Activated T-helper 1 cell treated with anti-CD3 and anti-CD28 coated beads, Interleukin-2, amount 50 U/mL, for 16 hours (primary cell): ENCODE results near the gene SCG3.

Experiments used
- DNase-seq, 2 donors: peaks; one replicate each; pipeline ENCODE4 v3.0.0-alpha.2; 2020; ENCODE audit warnings: low read depth in 1 of 2, low spot score in 1 of 2

SCG3 gene

GRCh38 chr15:51677452-51677851, 3.9 kb upstream of the SCG3 start:
- DNase-seq = no peak

DNA sequence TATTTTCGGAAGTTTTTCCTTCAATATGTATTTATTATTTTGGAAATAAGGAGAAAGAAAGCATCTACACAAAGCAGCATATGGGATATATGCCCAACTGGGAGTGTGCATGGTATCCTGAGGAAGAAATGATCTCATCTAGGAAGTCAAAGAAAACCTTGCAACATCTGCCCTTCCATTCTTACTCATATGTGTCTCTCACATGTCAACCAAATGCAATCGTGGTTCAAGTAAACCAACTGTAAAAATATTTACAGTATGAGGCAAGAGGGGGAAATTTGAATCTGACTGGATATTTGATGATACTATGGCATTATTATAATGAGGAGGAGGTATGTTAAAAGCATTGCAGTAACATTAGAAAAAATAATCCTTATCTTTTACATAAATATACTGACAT, 3.2 kb upstream of the SCG3 start:
- DNase-seq = no peak

- DNase-seq = no peak
Observed at GRCh38 chr15:51680321-51680720, 982 bp upstream of the SCG3 start.

DNA sequence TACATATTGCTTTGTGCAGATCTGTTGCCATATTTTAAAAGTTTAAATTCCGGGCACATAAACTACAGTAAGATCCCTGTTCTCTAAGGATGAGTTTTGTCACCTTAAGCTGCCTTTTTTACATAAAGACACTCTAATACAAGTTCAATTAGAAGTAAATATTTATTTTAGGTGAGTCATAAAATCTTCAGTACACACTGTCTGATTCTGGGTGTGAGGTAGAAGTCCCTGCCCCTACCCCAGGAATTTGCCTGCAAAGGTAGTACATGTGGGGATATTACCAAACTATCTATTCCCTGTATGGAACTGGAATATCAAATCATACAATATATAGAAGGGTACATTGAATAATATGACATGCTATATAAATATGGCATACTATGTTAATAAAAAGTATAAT, 6.3 kb downstream of the SCG3 start:
- no peak for DNase-seq

GRCh38 chr15:51688863-51689262, 7.6 kb downstream of the SCG3 start:
- no peak for DNase-seq

DNA sequence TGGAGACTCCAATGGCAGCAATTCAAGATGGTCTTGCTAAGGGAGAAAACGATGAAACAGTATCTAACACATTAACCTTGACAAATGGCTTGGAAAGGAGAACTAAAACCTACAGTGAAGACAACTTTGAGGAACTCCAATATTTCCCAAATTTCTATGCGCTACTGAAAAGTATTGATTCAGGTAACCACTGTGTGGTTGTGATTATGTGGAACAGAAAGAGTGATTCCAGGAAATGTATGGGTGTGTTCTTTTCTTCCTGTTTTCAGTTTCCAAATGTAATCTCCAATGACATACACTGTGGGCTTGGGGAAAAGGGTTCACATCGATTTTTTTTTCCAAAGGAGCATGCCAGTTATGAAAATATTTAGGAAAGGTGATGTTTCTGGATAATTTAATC, 10.9 kb downstream of the SCG3 start:
- no peak for DNase-seq

GRCh38 chr15:51696566-51696965, 15.3 kb downstream of the SCG3 start:
- no peak for DNase-seq

GRCh38 chr15:51697163-51697562, 15.9 kb downstream of the SCG3 start:
- no peak for DNase-seq

GRCh38 chr15:51699373-51699772, 18.1 kb downstream of the SCG3 start:
- no peak for DNase-seq

DNA sequence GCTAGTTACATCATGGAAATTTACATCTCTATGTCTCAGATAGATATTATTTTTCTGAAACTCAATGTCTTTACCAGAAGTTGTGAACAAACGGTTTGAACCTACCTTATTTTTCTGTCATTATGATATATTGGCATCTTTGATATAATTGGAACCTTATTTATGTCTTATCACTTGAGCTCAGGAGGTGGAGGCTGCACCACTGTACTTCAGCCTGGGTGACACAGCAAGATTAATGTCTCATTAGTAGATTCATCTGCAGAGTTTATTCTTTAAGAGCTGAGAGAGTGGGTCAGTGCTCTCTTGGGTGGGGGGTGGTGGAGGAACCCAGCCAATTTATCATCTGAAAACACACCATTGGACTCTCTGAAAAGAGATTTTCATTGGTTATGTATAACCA, 21.4 kb downstream of the SCG3 start:
- no peak for DNase-seq

DNA sequence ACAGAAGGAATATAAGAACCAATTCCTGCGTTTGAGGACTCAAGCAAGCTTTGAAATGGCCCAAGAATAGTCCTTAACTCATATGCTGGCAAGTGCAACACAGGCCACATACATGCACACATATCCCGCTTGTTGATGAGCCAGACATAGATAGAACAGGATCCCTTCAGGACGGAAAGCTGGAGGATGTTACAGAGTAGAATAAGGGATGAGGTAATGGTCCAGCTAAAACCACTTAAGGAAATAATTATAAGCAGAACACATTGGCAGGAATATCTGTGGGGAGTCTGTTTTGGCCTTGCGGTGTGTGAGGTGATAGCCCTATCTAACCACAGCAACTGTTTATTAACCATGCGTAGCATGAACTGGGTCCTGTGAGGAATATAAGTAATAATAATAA, 25.0 kb downstream of the SCG3 start:
- DNase-seq = no peak

GRCh38 chr15:51706926-51707608, 25.8 kb downstream of the SCG3 start:
- no peak for DNase-seq

DNA sequence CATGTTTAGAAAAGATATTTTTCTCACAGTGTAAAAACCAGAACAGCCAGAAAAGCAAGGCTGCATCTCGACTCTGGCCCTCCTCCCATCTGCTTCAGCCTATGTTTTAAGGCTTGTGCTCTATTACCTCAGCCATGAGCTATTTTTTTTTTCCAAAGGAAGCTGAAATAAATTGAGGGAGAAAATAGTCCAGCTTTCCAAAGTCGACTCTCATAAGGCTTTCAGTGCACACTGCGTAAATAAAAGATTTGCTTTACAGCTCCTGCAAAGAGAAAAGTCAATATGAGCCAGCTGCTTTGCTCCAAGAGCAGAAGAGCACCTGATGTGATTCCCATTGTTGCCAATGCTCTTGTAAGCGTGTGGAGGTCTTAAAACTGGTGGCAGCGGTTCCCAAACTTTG, 26.7 kb downstream of the SCG3 start:
- no peak for DNase-seq

DNA sequence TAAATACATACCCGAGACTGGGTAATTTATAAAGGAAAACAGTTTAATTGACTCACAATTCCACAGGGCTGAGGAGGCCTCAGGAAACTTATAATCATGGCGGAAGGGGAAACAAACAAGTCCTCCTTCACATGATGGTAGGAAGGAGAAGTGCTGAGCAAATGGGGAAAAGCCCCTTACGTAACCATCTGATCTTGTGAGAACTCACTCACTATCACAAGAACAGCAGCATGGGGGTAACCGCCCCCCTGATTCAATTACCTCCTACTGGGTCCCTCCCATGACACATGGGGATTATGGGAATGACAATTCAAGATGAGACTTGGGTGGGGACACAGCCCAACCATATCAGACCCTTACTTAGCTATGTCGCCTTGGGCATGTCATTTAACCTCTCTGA, 27.7 kb downstream of the SCG3 start:
- no peak for DNase-seq

DNA sequence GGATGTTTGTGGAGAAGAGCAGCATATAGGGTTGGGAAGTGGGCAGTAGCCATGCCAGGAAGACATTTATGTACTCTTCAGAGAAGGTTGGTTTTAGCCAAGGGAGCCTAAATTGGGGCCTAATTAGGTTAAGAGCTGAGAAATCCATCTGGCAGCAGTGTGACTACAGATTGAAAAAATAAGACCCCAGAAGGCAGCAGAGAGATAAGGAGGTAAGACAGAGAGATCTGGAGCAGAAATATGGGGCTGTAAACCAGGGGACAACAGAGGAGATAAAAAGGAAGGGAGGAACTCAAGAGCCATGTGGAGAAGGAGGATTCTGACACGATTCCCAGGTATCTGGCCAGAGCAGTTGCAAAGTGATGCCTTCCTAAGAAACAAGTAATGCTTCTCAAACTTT, 32.9 kb downstream of the SCG3 start:
- DNase-seq = no peak

GRCh38 chr15:51714911-51715310, 33.6 kb downstream of the SCG3 start:
- DNase-seq = no peak

GRCh38 chr15:51718219-51718618, 36.9 kb downstream of the SCG3 start:
- DNase-seq = no peak

GRCh38 chr15:51718746-51719145, 37.4 kb downstream of the SCG3 start:
- no peak for DNase-seq

DNA sequence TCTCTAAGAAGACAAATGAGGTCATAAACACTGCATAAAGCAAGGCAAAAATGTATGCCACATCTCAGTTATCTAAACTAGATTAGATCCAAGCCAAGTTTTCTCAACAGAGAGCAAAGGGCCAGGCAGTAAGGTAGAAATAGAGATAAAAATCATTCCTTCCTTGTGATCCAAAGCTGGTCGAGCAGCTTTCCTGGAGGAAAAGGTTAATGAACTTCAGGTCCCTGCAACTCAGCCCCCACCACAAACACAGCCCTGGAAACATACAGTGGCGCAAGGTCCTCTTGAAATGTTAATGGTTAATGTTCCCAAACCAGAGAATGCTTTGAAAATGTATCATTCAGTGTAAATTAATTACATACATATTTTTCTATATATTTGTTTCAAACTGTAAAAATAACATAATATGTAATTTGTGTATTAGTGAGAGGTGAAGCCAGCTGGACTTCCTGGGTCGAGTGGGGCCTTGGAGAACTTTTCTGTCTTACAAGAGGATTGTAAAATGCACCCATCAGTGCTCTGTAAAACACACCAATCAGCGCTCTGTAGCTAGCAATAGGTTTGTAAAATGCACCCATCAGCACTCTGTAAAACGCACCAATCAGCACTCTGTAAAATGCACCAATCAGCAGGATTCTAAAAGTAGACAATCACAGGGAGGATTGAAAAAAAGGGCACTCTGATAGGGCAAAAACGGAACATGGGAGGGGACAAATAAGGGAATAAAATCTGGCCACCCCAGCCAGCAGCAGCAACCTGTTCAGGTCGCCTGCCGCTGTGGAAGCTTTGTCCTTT, 39.1 kb downstream of the SCG3 start:
- DNase-seq = no peak

GRCh38 chr15:51721199-51721960, 40.1 kb downstream of the SCG3 start:
- DNase-seq = no peak

DNA sequence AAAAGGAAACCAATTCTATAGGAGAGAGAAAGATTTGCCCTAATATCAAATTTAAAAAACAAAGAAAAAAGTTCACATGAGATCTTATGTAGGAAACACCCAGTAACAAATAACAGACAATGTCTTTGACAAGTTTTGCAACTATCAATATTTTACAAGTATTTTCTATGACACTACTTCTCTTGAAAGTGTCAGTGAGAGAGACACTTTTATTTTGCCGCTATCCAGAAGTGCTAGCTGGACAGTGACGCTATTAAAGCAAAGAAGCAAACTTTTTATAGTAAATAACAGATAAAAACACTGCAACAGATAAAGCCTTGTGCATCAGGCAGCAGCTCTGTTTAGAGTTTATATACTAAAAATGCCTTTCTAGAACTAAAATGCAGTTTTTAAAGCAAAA, 42.9 kb downstream of the SCG3 start:
- DNase-seq = no peak

GRCh38 chr15:51724673-51725072, 43.4 kb downstream of the SCG3 start:
- DNase-seq = no peak
